Endothelial cell of umbilical vein (primary cell): ENCODE measurements around the gene KLB. TPM values are rescaled to one million over a fixed set of nuclear protein-coding genes. Genes with fewer than 3 reads are reported as not detected.

ENCODE experiments used
- BruUV-seq: library from RNA; stranded (reverse); fragments of 400-500 nt; replicated peaks from 2 replicates; lab custom pipeline; 2021; lab: Mats Ljungman, UMichigan
- CTCF ChIA-PET: fragments of 300-600, 350-600 bp; sonication (Branson Sonifier 250); formaldehyde crosslinking; loops from one replicate; lab custom pipeline; 2021; ENCODE audit warnings: antibody characterized with exemption, inconsistent platforms; lab: Charles Lee
- POLR2A ChIA-PET: fragments of 300-600, 350-600 bp; sonication (Branson Sonifier 250); formaldehyde crosslinking; loops from one replicate; lab custom pipeline; 2021; ENCODE audit warnings: antibody characterized with exemption, inconsistent platforms; lab: Charles Lee
- DNase-seq: peaks from one replicate; pipeline ENCODE4 v3.0.0-alpha.2; 2011; ENCODE audit warnings: low read depth, low spot score
- FAIRE-seq: peaks from 2 replicates; lab custom pipeline; 2011; peaks lifted over from hg19 to GRCh38; lab: Jason Lieb, UNC
- H2AFZ ChIP-seq: 2 replicates; pipeline ENCODE4 v1.6.0; 2012; ENCODE audit warnings: low read depth, low read length, control low read depth, inconsistent platforms
- H3K27ac ChIP-seq: 2 replicates; pipeline ENCODE4 v1.5.1; 2011; ENCODE audit warnings: low read depth, mild to moderate bottlenecking, control low read depth, low read length, moderate library complexity; ENCODE audit not compliant: insufficient read depth
- H3K27me3 ChIP-seq, 2 experiments: 2 replicates each; pipeline versions ENCODE4 v1.6.0 to v1.6.1; 2011; ENCODE audit warnings: low read length in 2 of 2, mixed read lengths in 1 of 2; ENCODE audit not compliant: control insufficient read depth in 2 of 2, insufficient read depth in 2 of 2
- H3K36me3 ChIP-seq, 2 experiments: 2 replicates in 1 of 2; 3 replicates in 1 of 2; pipeline ENCODE4 v1.5.1; 2011; ENCODE audit warnings: low read length in 2 of 2, mild to moderate bottlenecking in 1 of 2, moderate library complexity in 1 of 2; ENCODE audit not compliant: control insufficient read depth in 2 of 2, insufficient read depth in 2 of 2; ENCODE audit errors: extremely low read depth in 1 of 2
- H3K4me1 ChIP-seq: 3 replicates; pipeline ENCODE4 v1.5.1; 2011; ENCODE audit warnings: mild to moderate bottlenecking, low read length; ENCODE audit not compliant: control insufficient read depth, insufficient read depth; ENCODE audit errors: extremely low read depth
- H3K4me2 ChIP-seq: 2 replicates; pipeline ENCODE4 v1.6.1; 2011; ENCODE audit warnings: low read length, control low read depth, mixed read lengths; ENCODE audit not compliant: insufficient read depth
- H3K4me3 ChIP-seq, 3 experiments: fragments of 200-600 bp in 1 of 3; sonication (generic), shearing (Covaris generic) in 1 of 3; replicated peaks in 1 of 3; 2 replicates each; pipeline ENCODE4 v1.5.1; 2011 to 2016; ENCODE audit warnings: control low read depth in 3 of 3, low read length in 3 of 3, mild to moderate bottlenecking in 2 of 3, inconsistent platforms in 1 of 3, low read depth in 1 of 3, moderate library complexity in 1 of 3; ENCODE audit not compliant: insufficient read depth in 1 of 3
- H3K79me2 ChIP-seq: 2 replicates; pipeline ENCODE4 v1.6.0; 2012; ENCODE audit warnings: low read length, inconsistent platforms; ENCODE audit not compliant: control insufficient read depth, insufficient read depth
- H3K9ac ChIP-seq: replicated peaks from 2 replicates; pipeline ENCODE3; 2011; ENCODE audit warnings: low read length, control low read depth; ENCODE audit not compliant: insufficient read depth; ENCODE audit errors: extremely low read depth
- H3K9me1 ChIP-seq: replicated peaks from 3 replicates; pipeline ENCODE4 v1.6.0; 2011; ENCODE audit warnings: mild to moderate bottlenecking, low read length; ENCODE audit not compliant: control insufficient read depth, insufficient read depth; ENCODE audit errors: extremely low read depth
- H3K9me3 ChIP-seq: replicated peaks from 2 replicates; pipeline ENCODE4 v1.5.1; 2012; ENCODE audit warnings: low read length, inconsistent platforms; ENCODE audit not compliant: control insufficient read depth, insufficient read depth
- H4K20me1 ChIP-seq: replicated peaks from 2 replicates; pipeline ENCODE3; 2011; ENCODE audit warnings: mild to moderate bottlenecking, low read length; ENCODE audit not compliant: control insufficient read depth, insufficient read depth; ENCODE audit errors: extremely low read depth
- CTCF ChIP-seq, 2 donors: IDR thresholded peaks; 1 replicate in 1 of 2; 2 replicates in 1 of 2; pipeline ENCODE4 v1.5.1; 2011; ENCODE audit warnings: low read length in 2 of 2, mild to moderate bottlenecking in 2 of 2, moderate library complexity in 2 of 2, control low read depth in 1 of 2, inconsistent platforms in 1 of 2, low read depth in 1 of 2; ENCODE audit not compliant: insufficient read depth in 1 of 2; ENCODE audit errors: extremely low read depth in 1 of 2
- EZH2 ChIP-seq: IDR thresholded peaks from 2 replicates; pipeline ENCODE4 v1.6.1; 2012; ENCODE audit warnings: borderline replicate concordance, low read depth, mild to moderate bottlenecking, moderate library complexity, low read length, inconsistent platforms; ENCODE audit not compliant: severe bottlenecking
- FOS ChIP-seq: IDR thresholded peaks from 2 replicates; pipeline ENCODE4 v1.6.1; 2011; ENCODE audit warnings: mild to moderate bottlenecking, low read length, moderate library complexity, borderline replicate concordance; ENCODE audit not compliant: insufficient read depth
- GATA2 ChIP-seq: IDR thresholded peaks from 2 replicates; pipeline ENCODE4 v1.7.0; 2011; ENCODE audit warnings: low read depth, mild to moderate bottlenecking, moderate library complexity, mixed read lengths, low read length; ENCODE audit not compliant: insufficient read length, insufficient read depth
- JUN ChIP-seq: IDR thresholded peaks from 2 replicates; pipeline ENCODE4 v1.6.1; 2011; ENCODE audit warnings: borderline replicate concordance, low read depth; ENCODE audit not compliant: insufficient read length, insufficient read depth
- MAX ChIP-seq: IDR thresholded peaks from 2 replicates; pipeline ENCODE4 v1.6.1; 2011; ENCODE audit not compliant: insufficient read depth, insufficient read length
- MYC ChIP-seq: IDR thresholded peaks from one replicate; pipeline ENCODE4 v1.6.1; 2011; ENCODE audit warnings: mild to moderate bottlenecking, low read depth, low read length
- POLR2A ChIP-seq: IDR thresholded peaks from 2 replicates; pipeline ENCODE4 v1.6.1; 2012; ENCODE audit warnings: low read depth, mild to moderate bottlenecking, control low read depth, low read length
- POLR2AphosphoS5 ChIP-seq: IDR thresholded peaks from 2 replicates; pipeline ENCODE4 v1.6.1; 2012; ENCODE audit warnings: low read depth, mild to moderate bottlenecking, control low read depth, low read length, moderate library complexity; ENCODE audit not compliant: insufficient read depth
- dilution Hi-C: fragments of 300-500 bp; cut with MboI; formaldehyde crosslinking; loops from one replicate; pipeline ENCODE4 v1.15.0; 2019; ENCODE audit warnings: low sequenced_read_pairs; ENCODE audit not compliant: extremely low pct_ligation_motif_present
- intact Hi-C: fragments of 100-400 bp; cut with micrococcal nuclease; formaldehyde crosslinking; loops from one replicate; pipeline ENCODE4 v1.10.0; 2022
- polyA plus RNA-seq, 4 experiments: library from polyadenylated mRNA; depleted of rRNA in 3 of 4; stranded (reverse) in 3 of 4; unstranded in 1 of 4; fragments of >200 nt; gene quantifications; 2 replicates each; pipeline versions ENCODE4 v1.2.1 to v1.2.3, GENCODE V29; 2011 to 2012; ENCODE audit warnings: missing spikeins in 1 of 4
- total RNA-seq: library from RNA; stranded (reverse); gene quantifications from 2 replicates; pipeline ENCODE4 v1.2.3, GENCODE V29; 2021

Gene KLB
- total and polyA plus RNA-seq, 2 donors (not counting 3 experiments of a cell fraction or from before 2014, with no cell fraction given), result 0.01 TPM; not detected in 1

- Histone ChIP-seq H3K27me3 (no peaks in the 10 kb centered on the region), H3K36me3 (peaks cover 16 to 41% of the 10 kb centered on the region in 2 experiments), H3K9me3 (no peaks in the 10 kb centered on the region), H3K9me1 (no peaks in the 10 kb centered on the region), H4K20me1 (peaks cover 10% of the 10 kb centered on the region), H3K79me2 (peaks cover 42% of the 10 kb centered on the region), H3K4me1 (peaks cover 26% of the 10 kb centered on the region), H3K4me2 (peak overlapping the region; percentile 97), H3K9ac (no peak overlapping the region), H3K27ac (no peak overlapping the region), H2AFZ (no peak overlapping the region), H3K4me3 (no peak overlapping the region)
- dilution Hi-C loops, result no loop called here
- ChIA-PET POLR2A (interaction anchor here (0.7 kb wide), 2 partner anchors 14 to 143 kb away, joined by 3 to 8 read pairs; no protein-coding TSS in a partner anchor), CTCF (interaction anchor here (1.2 kb wide), 1 partner anchor 200 kb away, joined by 3 read pairs; no protein-coding TSS in a partner anchor)
- intact Hi-C loops, result no loop called here
- no peak for FAIRE-seq
- no peak for DNase-seq
- no TSS peak for BruUV-seq
- TF ChIP-seq CTCF (IDR thresholded peaks at IDR 0.05; ENCODE audit: extremely low read depth in 1 of 2, insufficient read depth in 1 of 2, low read depth in 1 of 2, low read length in 2 of 2) (no peak), JUN (no peak), FOS (no peak), GATA2 (no peak), POLR2AphosphoS5 (no peak), EZH2 (no peak), POLR2A (no peak), MAX (no peak), MYC (no peak)
Observed at GRCh38 chr4:39455486-39455885, 48.8 kb downstream of the KLB start.
